Hippocampal formation (tissue), 2 donors: Measurements from ENCODE around the gene MTARC1.

ENCODE experiments used
- DNase-seq, 2 donors: peaks; one replicate each; lab custom pipeline; 2025; lab: John Stamatoyannopoulos, UW

The MTARC1 gene

GRCh38 chr1:220833436-220833835 lies 46.7 kb downstream of the MTARC1 start:
- DNase-seq = no peak

GRCh38 chr1:220834155-220834870 lies 47.6 kb downstream of the MTARC1 start:
- DNase-seq = no peak
